ENCODE results near the gene CASP9. TPM values are rescaled to one million over a fixed set of nuclear protein-coding genes. Genes with fewer than 3 reads are reported as not detected.
"Not testable (repeated sequence)": the region's sequence is repeated elsewhere in the genome, so short reads cannot be mapped to it uniquely, and the experiment has no call there.

CASP9 gene
- total and polyA plus RNA-seq, 3 donors from 2014 or later: 33.8 to 48.5 (median 34.8) TPM

GRCh38 chr1:15469361-15469760 lies 54.7 kb downstream of the CASP9 start:
- peaks cover 3% of the 10 kb centered on the region for H3K4me1 ChIP-seq
- no peaks in the 10 kb centered on the region for H3K36me3 ChIP-seq (ENCODE audit: low read depth, missing control alignments)
- intact Hi-C loops (cut with DNase I; ENCODE audit: low total_unique reads): no loop called here
- 65 to 71% methylated on average over 3 of the region's 3 CpGs for WGBS, 2 donors
- H3K27ac ChIP-seq: no peak overlapping the region
- H3K27me3 ChIP-seq: no peaks in the 10 kb centered on the region
- TF ChIP-seq, protein P1, sequence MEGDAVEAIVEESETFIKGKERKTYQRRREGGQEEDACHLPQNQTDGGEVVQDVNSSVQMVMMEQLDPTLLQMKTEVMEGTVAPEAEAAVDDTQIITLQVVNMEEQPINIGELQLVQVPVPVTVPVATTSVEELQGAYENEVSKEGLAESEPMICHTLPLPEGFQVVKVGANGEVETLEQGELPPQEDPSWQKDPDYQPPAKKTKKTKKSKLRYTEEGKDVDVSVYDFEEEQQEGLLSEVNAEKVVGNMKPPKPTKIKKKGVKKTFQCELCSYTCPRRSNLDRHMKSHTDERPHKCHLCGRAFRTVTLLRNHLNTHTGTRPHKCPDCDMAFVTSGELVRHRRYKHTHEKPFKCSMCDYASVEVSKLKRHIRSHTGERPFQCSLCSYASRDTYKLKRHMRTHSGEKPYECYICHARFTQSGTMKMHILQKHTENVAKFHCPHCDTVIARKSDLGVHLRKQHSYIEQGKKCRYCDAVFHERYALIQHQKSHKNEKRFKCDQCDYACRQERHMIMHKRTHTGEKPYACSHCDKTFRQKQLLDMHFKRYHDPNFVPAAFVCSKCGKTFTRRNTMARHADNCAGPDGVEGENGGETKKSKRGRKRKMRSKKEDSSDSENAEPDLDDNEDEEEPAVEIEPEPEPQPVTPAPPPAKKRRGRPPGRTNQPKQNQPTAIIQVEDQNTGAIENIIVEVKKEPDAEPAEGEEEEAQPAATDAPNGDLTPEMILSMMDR (IDR thresholded peaks at IDR 0.05): no peak
- TF ChIP-seq POLR2A (IDR thresholded peaks at IDR 0.05): no peak
- no peak overlapping the region for H3K4me3 ChIP-seq
- H3K9me3 ChIP-seq: no peaks in the 10 kb centered on the region
- no peak for DNase-seq

DNA sequence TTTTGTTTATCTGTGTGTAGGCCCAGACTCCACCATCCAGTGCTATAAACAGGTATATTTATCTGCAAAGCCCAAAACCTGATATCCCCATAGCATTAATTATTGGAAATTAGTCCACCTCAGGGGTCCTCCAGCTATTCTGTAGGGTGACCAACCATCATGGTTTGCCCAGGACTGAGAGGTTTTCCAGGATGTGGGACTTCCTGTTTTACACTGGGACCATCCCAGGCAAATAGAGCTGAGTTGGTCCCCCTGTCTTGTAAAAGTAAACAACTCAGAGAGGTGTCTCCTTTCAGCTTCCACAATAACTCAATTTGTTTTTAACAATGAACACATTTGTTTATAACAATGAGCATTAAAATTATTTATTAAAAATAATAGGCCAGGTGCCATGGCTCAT lies 55.9 kb downstream of the CASP9 start:
- H3K36me3 ChIP-seq (ENCODE audit: low read depth, missing control alignments): no peaks in the 10 kb centered on the region
- TF ChIP-seq, protein P1 (IDR thresholded peaks at IDR 0.05): no peak
- no peak for TF ChIP-seq POLR2A (IDR thresholded peaks at IDR 0.05)
- no peak for DNase-seq
- intact Hi-C loops (cut with DNase I; ENCODE audit: low total_unique reads): no loop called here
- no peaks in the 10 kb centered on the region for H3K9me3 ChIP-seq
- H3K27ac ChIP-seq: no peak overlapping the region
- no peak overlapping the region for H3K4me3 ChIP-seq
- peaks cover 3% of the 10 kb centered on the region for H3K4me1 ChIP-seq
- no peaks in the 10 kb centered on the region for H3K27me3 ChIP-seq

DNA sequence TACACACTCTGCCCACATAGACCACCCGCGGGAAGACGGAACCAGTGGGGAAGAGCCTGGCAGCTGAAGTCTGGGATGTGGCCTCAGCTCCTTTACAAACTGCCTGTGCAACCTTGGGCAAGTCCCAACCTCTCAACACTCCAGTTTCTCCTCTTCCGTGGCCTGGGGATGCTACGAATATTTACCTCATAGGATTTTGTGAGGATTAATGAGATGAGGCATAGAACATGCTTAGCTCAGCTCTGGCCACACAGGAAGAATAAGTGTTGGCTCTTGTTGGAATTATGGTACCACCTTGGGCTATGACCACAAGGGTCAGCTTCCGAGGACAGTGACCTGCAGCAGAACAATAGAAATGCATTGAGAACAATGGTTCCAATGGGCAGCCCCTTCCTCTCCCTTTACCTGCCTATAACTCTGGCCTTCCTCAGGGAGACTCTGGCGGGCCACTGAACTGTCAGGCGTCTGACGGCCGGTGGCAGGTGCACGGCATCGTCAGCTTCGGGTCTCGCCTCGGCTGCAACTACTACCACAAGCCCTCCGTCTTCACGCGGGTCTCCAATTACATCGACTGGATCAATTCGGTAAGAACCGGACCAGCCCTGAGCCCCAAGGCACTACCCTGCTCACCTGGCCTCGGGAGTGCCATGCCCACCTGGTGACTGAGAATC lies 56.9 kb downstream of the CASP9 start:
- H3K36me3 ChIP-seq (ENCODE audit: low read depth, missing control alignments); H3K27ac ChIP-seq; intact Hi-C loops (cut with DNase I; ENCODE audit: low total_unique reads); H3K9me3 ChIP-seq; H3K27me3 ChIP-seq; H3K4me3 ChIP-seq; DNase-seq; H3K4me1 ChIP-seq: not testable (repeated sequence)
- 93 to 97% methylated on average over 22 of the region's 22 CpGs for WGBS, 2 donors

DNA sequence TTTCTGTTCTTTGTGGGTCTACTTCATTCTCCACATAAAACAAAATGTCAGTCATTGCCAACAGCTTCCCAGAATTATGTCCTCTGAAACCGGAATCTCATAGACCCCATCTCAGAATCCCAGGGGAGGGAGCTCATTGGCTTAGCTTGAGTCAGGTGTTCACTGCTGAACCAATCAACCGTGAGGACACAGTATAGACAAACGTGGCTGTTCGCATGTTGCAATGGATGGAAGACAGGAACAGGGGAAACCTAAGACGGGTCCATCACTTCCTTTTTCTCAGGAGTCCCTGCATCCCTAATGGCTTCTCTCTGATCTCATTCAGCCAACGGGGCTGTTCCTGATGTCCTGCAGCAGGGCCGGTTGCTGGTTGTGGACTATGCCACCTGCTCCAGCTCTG lies 58.3 kb downstream of the CASP9 start:
- no peak overlapping the region for H3K4me3 ChIP-seq
- DNase-seq: no peak
- no peaks in the 10 kb centered on the region for H3K9me3 ChIP-seq
- H3K27ac ChIP-seq: no peak overlapping the region
- intact Hi-C loops (cut with DNase I; ENCODE audit: low total_unique reads): no loop called here
- H3K27me3 ChIP-seq: no peaks in the 10 kb centered on the region
- WGBS, 2 donors: 58 to 75% methylated on average over 7 of the region's 7 CpGs
- TF ChIP-seq, protein P1 (IDR thresholded peaks at IDR 0.05): no peak
- TF ChIP-seq POLR2A (IDR thresholded peaks at IDR 0.05): no peak
- no peaks in the 10 kb centered on the region for H3K36me3 ChIP-seq (ENCODE audit: low read depth, missing control alignments)
- peaks cover 3% of the 10 kb centered on the region for H3K4me1 ChIP-seq

DNA sequence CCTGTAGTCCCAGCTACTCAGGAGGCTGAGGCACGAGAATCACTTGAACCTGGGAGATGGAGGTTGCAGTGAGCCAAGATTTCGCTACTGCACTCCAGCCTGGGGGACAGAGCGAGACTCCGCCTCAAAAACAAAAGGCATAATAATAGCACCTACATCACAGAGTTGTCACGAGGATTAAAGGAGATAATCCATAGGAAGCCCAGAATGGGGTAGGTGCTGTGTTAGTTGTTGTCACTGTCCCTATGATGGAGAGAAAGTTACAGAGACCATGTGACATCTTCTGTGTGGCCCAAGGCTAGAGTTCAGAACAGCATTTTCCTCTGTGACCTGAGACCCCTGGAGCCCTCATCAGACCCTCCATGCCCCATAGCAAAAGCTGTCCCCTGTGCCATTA lies 60.1 kb downstream of the CASP9 start:
- 91 to 94% methylated on average over 5 of the region's 5 CpGs for WGBS, 2 donors
- H3K27ac ChIP-seq: not testable (repeated sequence)

GRCh38 chr1:15463064-15463800 lies 60.8 kb downstream of the CASP9 start:
- intact Hi-C loops (cut with DNase I; ENCODE audit: low total_unique reads); H3K27ac ChIP-seq; H3K4me1 ChIP-seq; H3K36me3 ChIP-seq (ENCODE audit: low read depth, missing control alignments); H3K27me3 ChIP-seq; DNase-seq; H3K9me3 ChIP-seq; H3K4me3 ChIP-seq: not testable (repeated sequence)
- 77 to 84% methylated on average over 4 to 14 of the region's 15 CpGs for WGBS, 2 donors

More for the DNA sequence above, 60.1 kb downstream of the CASP9 start:
- H3K9me3 ChIP-seq; H3K27me3 ChIP-seq; intact Hi-C loops (cut with DNase I; ENCODE audit: low total_unique reads); H3K4me1 ChIP-seq; H3K4me3 ChIP-seq; DNase-seq; H3K36me3 ChIP-seq (ENCODE audit: low read depth, missing control alignments): not testable (repeated sequence)

All from testis (tissue), 3 donors.